Keratinocyte (primary cell): ENCODE measurements around the gene TMEM205. TPM values are rescaled to one million over a fixed set of nuclear protein-coding genes. Genes with fewer than 3 reads are reported as not detected.

Experiments
- DNase-seq: peaks from one replicate; pipeline ENCODE4 v3.0.0-alpha.2; 2011; ENCODE audit warnings: low read depth, missing footprints, low spot score
- FAIRE-seq: peaks from 2 replicates; lab custom pipeline; 2011; peaks lifted over from hg19 to GRCh38; lab: Jason Lieb, UNC
- H2AFZ ChIP-seq: 2 replicates; pipeline ENCODE4 v1.6.0; 2012; ENCODE audit warnings: low read length, control low read depth, inconsistent platforms; ENCODE audit not compliant: control insufficient read depth
- H3K27ac ChIP-seq: 2 replicates; pipeline ENCODE4 v1.5.1; 2011; ENCODE audit warnings: low read length; ENCODE audit not compliant: control insufficient read depth, insufficient read depth
- H3K27me3 ChIP-seq: 3 replicates; pipeline ENCODE4 v1.6.0; 2011; ENCODE audit warnings: low read length; ENCODE audit not compliant: control insufficient read depth, insufficient read depth; ENCODE audit errors: extremely low read depth
- H3K36me3 ChIP-seq, 2 experiments: 2 replicates in 1 of 2; 3 replicates in 1 of 2; pipeline ENCODE4 v1.5.1; 2011; ENCODE audit warnings: low read length in 2 of 2, mild to moderate bottlenecking in 1 of 2; ENCODE audit not compliant: control insufficient read depth in 2 of 2, insufficient read depth in 2 of 2; ENCODE audit errors: extremely low read depth in 1 of 2
- H3K4me1 ChIP-seq: 3 replicates; pipeline ENCODE4 v1.5.1; 2011; ENCODE audit warnings: low read length; ENCODE audit not compliant: control insufficient read depth, insufficient read depth; ENCODE audit errors: extremely low read depth
- H3K4me2 ChIP-seq: 3 replicates; pipeline ENCODE4 v1.6.0; 2011; ENCODE audit warnings: low read depth, low read length; ENCODE audit not compliant: control insufficient read depth, insufficient read depth; ENCODE audit errors: extremely low read depth
- H3K4me3 ChIP-seq, 3 experiments: fragments of 200-600 bp in 1 of 3; sonication (generic) in 1 of 3; 2 replicates in 2 of 3; 3 replicates in 1 of 3; pipeline ENCODE4 v1.5.1; 2011 to 2016; ENCODE audit warnings: low read length in 3 of 3, mild to moderate bottlenecking in 3 of 3, control low read depth in 2 of 3, inconsistent platforms in 1 of 3, low read depth in 1 of 3, mixed read lengths in 1 of 3, mixed run types in 1 of 3, moderate library complexity in 1 of 3; ENCODE audit not compliant: control insufficient read depth in 2 of 3, insufficient read depth in 2 of 3; ENCODE audit errors: extremely low read depth in 1 of 3
- H3K79me2 ChIP-seq: 2 replicates; pipeline ENCODE4 v1.6.0; 2012; ENCODE audit warnings: low read length; ENCODE audit not compliant: control insufficient read depth, insufficient read depth
- H3K9ac ChIP-seq: 3 replicates; pipeline ENCODE4 v1.6.0; 2011; ENCODE audit warnings: low read length; ENCODE audit not compliant: control insufficient read depth, insufficient read depth; ENCODE audit errors: extremely low read depth
- H3K9me1 ChIP-seq: 3 replicates; pipeline ENCODE4 v1.6.0; 2011; ENCODE audit warnings: low read length; ENCODE audit not compliant: control insufficient read depth, insufficient read depth; ENCODE audit errors: extremely low read depth
- H3K9me3 ChIP-seq: 2 replicates; pipeline ENCODE4 v1.5.1; 2012; ENCODE audit warnings: low read depth, low read length; ENCODE audit not compliant: control insufficient read depth
- H4K20me1 ChIP-seq: 3 replicates; pipeline ENCODE4 v1.6.0; 2011; ENCODE audit warnings: low read length; ENCODE audit not compliant: control insufficient read depth, insufficient read depth; ENCODE audit errors: extremely low read depth
- CTCF ChIP-seq, 3 experiments: IDR thresholded peaks in 1 of 3; conservative IDR thresholded peaks in 1 of 3; optimal IDR thresholded peaks in 1 of 3; 2 replicates in 2 of 3; 3 replicates in 1 of 3; pipeline versions ENCODE3 to v1.5.1; 2011; ENCODE audit warnings: low read length in 3 of 3, mild to moderate bottlenecking in 3 of 3, moderate library complexity in 2 of 3, control low read depth in 1 of 3, inconsistent platforms in 1 of 3; ENCODE audit not compliant: insufficient read depth in 2 of 3; ENCODE audit errors: extremely low read depth in 1 of 3
- EZH2 ChIP-seq: IDR thresholded peaks from one replicate; pipeline ENCODE4 v1.6.1; 2012; ENCODE audit warnings: inconsistent platforms, mild to moderate bottlenecking, low read length, moderate library complexity
- dilution Hi-C: fragments of 300-500 bp; cut with MboI; formaldehyde crosslinking; loops from one replicate; pipeline ENCODE4 v1.7.0; 2020; ENCODE audit warnings: low sequenced_read_pairs; ENCODE audit not compliant: extremely low pct_ligation_motif_present
- polyA plus RNA-seq, 5 experiments: library from polyadenylated mRNA; depleted of rRNA in 3 of 5; stranded (reverse) in 3 of 5; stranded (forward) in 1 of 5; unstranded in 1 of 5; fragments of >200 nt; gene quantifications; 1 replicate in 1 of 5; 2 replicates in 3 of 5; 3 replicates in 1 of 5; pipeline versions ENCODE4 v1.2.1 to v1.2.3, GENCODE V29; 2011 to 2012; ENCODE audit warnings: missing spikeins in 2 of 5, low read depth in 1 of 5, low replicate concordance in 1 of 5

Gene TMEM205
- polyA plus RNA-seq, 1 donor (not counting 4 experiments of a cell fraction or from before 2014, with no cell fraction given) = 65.5 TPM

- FAIRE-seq = no peak
These were observed 17.8 kb upstream of the TMEM205 start for GRCh38 chr19:11363881-11364280.

GRCh38 chr19:11361771-11362731 is 16.0 kb upstream of the TMEM205 start:
- Histone ChIP-seq H3K4me2 (peak overlapping the region; percentile 27), H3K9me3 (no peaks in the 10 kb centered on the region), H2AFZ (no peak overlapping the region), H3K27ac (no peak overlapping the region), H4K20me1 (no peaks in the 10 kb centered on the region), H3K4me3 (no peak overlapping the region), H3K9me1 (no peaks in the 10 kb centered on the region), H3K36me3 (peaks cover 0 to 5% of the 10 kb centered on the region in 2 experiments), H3K9ac (no peak overlapping the region), H3K4me1 (peaks cover 6% of the 10 kb centered on the region), H3K27me3 (no peaks in the 10 kb centered on the region), H3K79me2 (no peaks in the 10 kb centered on the region)
- FAIRE-seq = no peak
- TF ChIP-seq CTCF (optimal IDR thresholded peaks at IDR 0.05 in 1 of 3, IDR thresholded peaks at IDR 0.05 in 1 of 3, conservative IDR thresholded peaks at IDR 0.05 in 1 of 3; ENCODE audit: extremely low read depth in 1 of 3, insufficient read depth in 2 of 3, low read length in 3 of 3) (no peak), EZH2 (no peak)
- dilution Hi-C loops = no loop called here
- no peak for DNase-seq

More at GRCh38 chr19:11363881-11364280, 17.8 kb upstream of the TMEM205 start:
- Histone ChIP-seq H3K9me1 (no peaks in the 10 kb centered on the region), H3K4me3 (no peak overlapping the region), H4K20me1 (no peaks in the 10 kb centered on the region), H3K36me3 (peaks cover 0 to 5% of the 10 kb centered on the region in 2 experiments), H3K9ac (no peak overlapping the region), H2AFZ (no peak overlapping the region), H3K4me1 (peaks cover 6% of the 10 kb centered on the region), H3K9me3 (no peaks in the 10 kb centered on the region), H3K4me2 (no peak overlapping the region), H3K79me2 (no peaks in the 10 kb centered on the region), H3K27ac (no peak overlapping the region), H3K27me3 (no peaks in the 10 kb centered on the region)
- dilution Hi-C loops = no loop called here
- TF ChIP-seq CTCF (optimal IDR thresholded peaks at IDR 0.05 in 1 of 3, IDR thresholded peaks at IDR 0.05 in 1 of 3, conservative IDR thresholded peaks at IDR 0.05 in 1 of 3; ENCODE audit: extremely low read depth in 1 of 3, insufficient read depth in 2 of 3, low read length in 3 of 3) = no peak
- no peak for TF ChIP-seq EZH2
- no peak for DNase-seq
